ACHN (cell line): Measurements from ENCODE around the gene CRACR2A.

Experiments used
- DNase-seq: peaks from one replicate; pipeline ENCODE4 v3.0.0-alpha.2; 2015
- in situ Hi-C: cut with HindIII; loops from 2 replicates; pipeline ENCODE4 v1.10.0; 2017; ENCODE audit warnings: low sequenced_read_pairs, low pct_ligation_motif_present, low pct_unique_long_range_greater_than_20kb

CRACR2A gene

GRCh38 chr12:3611860-3612703 is 140.8 kb downstream of the CRACR2A start:
- in situ Hi-C loops, result no loop called here
- DNase-seq, result no peak

GRCh38 chr12:3607821-3608220 is 145.1 kb downstream of the CRACR2A start:
- in situ Hi-C loops, result no loop called here
- DNase-seq, result no peak

GRCh38 chr12:3607039-3607720 is 145.7 kb downstream of the CRACR2A start:
- in situ Hi-C loops, result no loop called here
- DNase-seq, result no peak

DNA sequence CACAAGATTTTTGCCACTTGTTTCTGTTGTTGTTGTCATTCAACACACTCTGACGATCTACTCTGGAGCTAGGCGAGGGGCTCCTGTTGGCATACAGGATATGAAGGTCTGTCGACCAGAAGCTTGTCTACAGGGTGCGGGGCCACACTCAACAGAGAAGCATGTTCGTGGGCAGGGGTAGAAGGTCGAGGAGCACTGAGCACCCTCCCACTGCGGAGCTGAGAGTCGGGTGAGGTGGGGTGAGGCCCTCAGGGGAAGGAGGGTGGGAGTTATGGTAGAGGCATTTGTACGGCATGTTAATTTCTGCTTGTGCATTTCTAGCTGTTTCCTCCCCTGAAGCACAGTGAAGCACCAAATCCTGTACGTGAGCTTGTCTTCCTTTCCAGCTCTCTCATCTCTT is 146.8 kb downstream of the CRACR2A start:
- in situ Hi-C loops, result no loop called here
- no peak for DNase-seq

- in situ Hi-C loops, result no loop called here
- DNase-seq, result no peak
Measured at GRCh38 chr12:3605692-3606091, 147.2 kb downstream of the CRACR2A start.

DNA sequence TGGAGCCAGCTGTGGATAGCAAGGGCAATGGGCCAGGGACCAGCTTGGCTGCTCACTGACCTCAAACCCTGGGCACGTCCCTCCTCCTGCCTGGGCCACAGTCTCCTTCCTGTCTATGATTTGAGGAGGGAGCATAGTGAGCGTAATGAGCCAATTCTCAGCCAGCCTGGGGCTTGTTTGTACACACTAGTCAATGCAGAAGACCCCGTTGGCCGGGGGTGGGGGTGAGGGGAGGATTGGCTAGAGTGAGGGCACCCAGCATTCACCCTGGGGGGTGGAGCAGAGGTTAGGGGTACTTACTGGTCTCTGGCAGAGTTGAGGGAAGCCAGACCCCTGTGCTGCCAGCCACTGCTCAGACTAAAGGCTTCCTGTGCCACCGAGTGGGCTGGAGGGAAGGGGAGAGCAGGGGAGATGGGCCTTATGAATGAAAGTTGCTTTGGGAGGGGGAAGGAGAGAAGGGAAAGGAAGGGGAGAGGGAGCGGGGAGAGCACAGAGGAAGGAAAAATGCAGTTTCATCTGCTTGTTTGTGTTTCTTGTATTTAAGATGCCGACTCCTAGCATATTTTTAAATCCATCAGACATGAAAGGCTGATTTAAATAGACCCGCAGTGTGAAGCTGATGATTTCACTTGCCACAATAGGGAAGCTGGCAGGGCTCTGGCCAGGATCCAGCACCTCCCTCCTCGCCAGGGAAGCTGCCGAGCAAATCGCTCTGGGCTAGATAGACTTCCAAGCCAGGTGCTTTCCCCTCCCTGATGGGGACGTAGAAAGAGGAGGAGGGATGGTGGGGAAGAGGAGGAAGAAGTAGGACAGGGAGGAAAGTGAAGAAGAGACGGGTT is 147.9 kb downstream of the CRACR2A start:
- peak; percentile 43 for DNase-seq
- in situ Hi-C loops, result no loop called here

DNA sequence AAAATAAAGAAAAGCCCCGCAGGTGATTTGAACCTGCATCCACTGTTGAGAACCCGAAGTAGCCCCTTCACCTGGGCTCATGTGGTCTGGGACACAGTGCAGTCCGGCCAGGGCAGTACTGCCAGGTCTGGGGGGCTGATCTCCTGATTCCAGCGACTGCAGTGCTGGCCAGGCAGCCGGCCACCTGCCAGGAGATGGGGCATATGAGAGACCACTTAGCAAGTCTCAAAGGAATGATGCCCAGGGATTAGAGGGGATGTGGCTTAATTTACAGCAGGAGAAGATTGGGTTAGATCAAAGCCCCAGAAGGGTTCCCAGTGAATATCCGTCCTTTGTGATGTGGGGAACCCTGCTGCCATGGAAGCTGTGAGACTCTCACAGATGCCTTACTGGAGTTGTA is 148.6 kb downstream of the CRACR2A start:
- in situ Hi-C loops, result no loop called here
- no peak for DNase-seq

DNA sequence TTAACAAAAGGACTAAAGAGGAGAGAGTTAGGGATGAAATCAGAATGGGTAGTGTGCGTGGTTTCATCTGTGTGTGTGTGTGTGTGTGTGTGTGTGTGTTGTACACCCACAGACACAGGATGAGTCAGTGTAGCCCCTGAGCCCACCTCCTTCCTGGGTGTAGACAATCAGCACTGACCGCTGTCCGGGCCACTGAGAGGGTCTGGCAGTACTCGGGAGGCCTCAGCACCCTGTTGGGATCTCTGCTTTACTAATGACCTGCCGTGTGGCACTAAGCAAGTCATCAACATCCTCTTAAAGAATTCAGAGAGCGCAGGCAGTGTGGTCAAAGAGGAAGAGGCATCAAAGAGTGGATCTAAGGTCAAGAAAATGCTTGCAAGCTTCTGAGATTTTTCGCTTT is 149.3 kb downstream of the CRACR2A start:
- in situ Hi-C loops, result no loop called here
- DNase-seq, result no peak

DNA sequence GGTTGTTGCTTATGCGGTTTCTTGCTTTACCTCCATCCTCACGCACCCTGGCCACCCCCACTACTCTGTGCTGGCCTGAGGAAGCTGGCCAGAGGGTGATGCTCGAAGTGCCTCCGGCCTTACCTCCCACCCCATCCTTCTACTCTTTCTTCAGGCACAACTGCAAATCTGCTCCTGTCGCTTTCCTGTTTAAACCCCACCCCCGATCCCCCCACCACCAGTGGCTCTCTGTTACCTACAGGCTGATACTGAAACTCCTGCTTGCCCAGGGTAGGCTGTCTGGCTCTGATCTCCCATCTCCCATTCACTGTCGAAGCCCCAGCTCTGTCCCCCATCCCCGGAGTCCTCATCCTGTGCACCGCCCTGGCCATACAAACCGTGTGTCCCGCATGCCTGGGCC is 150.4 kb downstream of the CRACR2A start:
- in situ Hi-C loops, result no loop called here
- DNase-seq, result no peak

- no peak for DNase-seq
Measured at GRCh38 chr12:3601461-3602150, 151.3 kb downstream of the CRACR2A start.

GRCh38 chr12:3600951-3601350 is 152.0 kb downstream of the CRACR2A start:
- no peak for DNase-seq
- in situ Hi-C loops, result no loop called here

More at GRCh38 chr12:3601461-3602150, 151.3 kb downstream of the CRACR2A start:
- in situ Hi-C loops, result no loop called here

DNA sequence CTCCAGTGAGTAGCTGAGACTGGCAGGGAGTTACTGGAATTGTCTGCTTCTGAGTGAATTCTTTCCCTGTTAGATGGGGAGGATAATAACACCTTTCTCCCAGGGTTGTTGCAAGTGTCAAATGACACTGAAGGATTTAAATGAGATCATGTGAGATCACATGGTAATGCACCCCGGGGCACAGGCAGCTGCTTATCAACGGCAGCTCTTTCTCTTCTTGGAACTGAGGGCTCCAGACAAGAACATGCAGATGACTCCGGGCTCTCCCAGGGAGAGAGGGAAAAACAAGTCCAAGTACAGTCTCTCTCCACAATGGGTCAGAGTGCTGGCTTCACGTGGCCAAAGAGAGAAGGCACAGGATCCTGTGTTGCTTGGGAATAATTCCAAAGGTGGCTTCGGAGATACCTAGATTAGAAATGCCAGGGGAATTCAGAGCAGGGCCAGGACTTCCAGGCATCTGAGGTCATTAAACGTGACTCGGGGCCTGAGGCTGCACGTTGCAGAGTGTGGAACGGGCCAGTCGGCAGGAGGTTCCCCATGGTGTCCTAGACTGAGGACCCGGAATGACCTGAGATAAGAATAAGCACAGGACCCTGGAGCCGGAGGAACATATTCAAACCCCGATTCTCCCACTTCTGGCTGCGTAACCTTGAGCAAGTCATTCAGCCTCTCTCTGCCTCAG is 152.7 kb downstream of the CRACR2A start:
- in situ Hi-C loops, result no loop called here

GRCh38 chr12:3598896-3599860 is 153.7 kb downstream of the CRACR2A start:
- in situ Hi-C loops, result no loop called here
- DNase-seq, result no peak

More for the DNA sequence above, 152.7 kb downstream of the CRACR2A start:
- DNase-seq, result no peak

DNA sequence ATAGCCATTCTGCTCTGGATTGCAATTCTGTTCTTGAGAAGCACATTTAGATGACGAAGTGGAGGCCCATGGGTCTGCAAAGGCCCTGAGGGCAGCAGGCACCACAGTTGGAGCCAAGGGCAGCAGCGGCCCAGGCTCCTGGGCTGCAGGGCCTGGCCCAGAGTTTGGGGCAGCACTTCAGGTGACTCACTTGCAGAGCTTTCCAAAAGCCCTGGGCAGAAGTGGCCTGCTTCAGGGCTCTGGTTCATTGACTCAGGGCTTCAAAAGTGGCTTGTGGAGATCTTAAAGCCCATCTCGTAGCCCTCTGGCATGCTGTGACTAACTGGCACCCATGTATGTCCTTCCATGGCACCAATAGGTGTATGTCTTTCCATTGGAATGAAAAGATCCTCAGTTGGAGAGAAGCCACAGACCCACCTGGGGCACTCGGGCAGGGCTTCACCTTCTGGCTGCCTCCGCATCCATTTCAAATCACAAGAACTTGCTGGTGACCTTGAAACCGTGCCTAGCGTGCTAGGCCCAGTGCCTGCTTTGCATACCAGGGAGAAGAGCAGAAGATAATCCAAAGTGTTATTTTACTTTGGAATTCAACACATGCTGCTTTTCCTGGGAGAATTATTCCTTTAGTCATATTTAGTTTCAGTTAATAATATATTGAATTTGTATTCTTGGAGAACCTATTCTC is 155.2 kb downstream of the CRACR2A start:
- in situ Hi-C loops, result no loop called here
- no peak for DNase-seq

DNA sequence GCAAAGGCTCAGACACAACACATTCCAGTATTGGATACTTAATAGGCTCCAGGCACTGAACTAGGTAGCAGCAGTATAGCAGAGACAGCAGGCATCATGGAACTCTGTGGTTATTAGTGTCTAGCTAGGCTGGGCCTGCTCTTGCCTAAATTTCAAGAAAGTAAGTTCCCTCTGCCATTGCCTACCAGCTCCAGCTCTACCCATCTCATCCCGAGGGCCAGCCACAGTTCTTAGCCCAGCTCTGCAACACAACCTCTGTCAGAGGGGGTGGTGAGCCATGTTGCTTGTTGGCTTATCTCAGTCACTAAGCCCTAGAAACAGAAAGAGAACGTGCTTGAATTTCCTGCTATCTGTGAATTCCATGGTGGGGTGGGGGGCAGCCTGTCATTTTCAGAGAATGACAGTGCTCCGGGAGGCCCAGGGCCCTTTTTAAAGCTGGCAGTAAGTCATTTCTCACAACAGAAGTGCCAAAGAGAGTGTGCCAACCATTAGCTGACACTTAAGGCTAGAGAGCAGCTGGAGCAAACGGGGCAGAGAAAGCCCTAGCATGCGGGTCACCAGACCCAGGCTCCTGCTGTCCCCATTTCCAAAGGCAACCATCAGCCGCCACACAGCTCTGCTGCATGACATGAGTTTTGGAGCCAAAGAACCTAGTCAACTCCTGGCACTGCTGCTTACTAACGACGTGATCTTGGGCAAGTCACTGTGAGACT is 156.1 kb downstream of the CRACR2A start:
- in situ Hi-C loops, result no loop called here

GRCh38 chr12:3595721-3596120 is 157.2 kb downstream of the CRACR2A start:
- DNase-seq, result no peak
- in situ Hi-C loops, result no loop called here

More for the DNA sequence above, 156.1 kb downstream of the CRACR2A start:
- DNase-seq, result no peak
